Smooth muscle cell (in vitro differentiated cells): ENCODE results near the gene NPFF. TPM values are rescaled to one million over a fixed set of nuclear protein-coding genes. Genes with fewer than 3 reads are reported as not detected.

Experiments
- DNase-seq: peaks from one replicate; lab custom pipeline; 2025; ENCODE audit not compliant: unreplicated experiment; lab: John Stamatoyannopoulos, UW
- H2AFZ ChIP-seq: fragments of 200-600 bp; sonication (generic); 2 replicates; pipeline ENCODE4 v1.6.0; 2016; ENCODE audit warnings: antibody characterized with exemption, low read depth, mild to moderate bottlenecking
- H3F3A ChIP-seq: fragments of 200-600 bp; sonication (generic); 2 replicates; pipeline ENCODE4 v1.6.0; 2017; ENCODE audit warnings: antibody characterized with exemption, low read depth
- H3K27ac ChIP-seq: fragments of 200-600 bp; sonication (generic); 2 replicates; pipeline ENCODE4 v1.5.1; 2016; ENCODE audit warnings: low read depth, mild to moderate bottlenecking
- H3K27me3 ChIP-seq: fragments of 200-600 bp; sonication (generic); 2 replicates; pipeline ENCODE4 v1.6.1; 2016; ENCODE audit warnings: low read depth, mild to moderate bottlenecking
- H3K36me3 ChIP-seq: fragments of 200-600 bp; sonication (generic); 2 replicates; pipeline ENCODE4 v1.5.1; 2016; ENCODE audit warnings: low read depth
- H3K4me1 ChIP-seq: fragments of 200-600 bp; sonication (generic); 2 replicates; pipeline ENCODE4 v1.5.1; 2016; ENCODE audit warnings: low read depth
- H3K4me2 ChIP-seq: fragments of 200-600 bp; sonication (generic); 2 replicates; pipeline ENCODE4 v1.6.0; 2016; ENCODE audit warnings: mild to moderate bottlenecking
- H3K4me3 ChIP-seq: fragments of 200-600 bp; sonication (generic); 2 replicates; pipeline ENCODE4 v1.5.1; 2016; ENCODE audit warnings: mild to moderate bottlenecking
- H3K79me2 ChIP-seq: fragments of 200-600 bp; sonication (generic); 2 replicates; pipeline ENCODE4 v1.6.0; 2016; ENCODE audit warnings: low read depth, mild to moderate bottlenecking
- H3K9ac ChIP-seq: fragments of 200-600 bp; sonication (generic); 2 replicates; pipeline ENCODE4 v1.6.0; 2016; ENCODE audit warnings: low read depth
- H3K9me3 ChIP-seq: fragments of 200-600 bp; sonication (generic); replicated peaks from 2 replicates; pipeline ENCODE4 v1.5.1; 2016; ENCODE audit warnings: low read depth
- H4K20me1 ChIP-seq: fragments of 200-600 bp; sonication (generic); 2 replicates; pipeline ENCODE4 v1.6.0; 2016; ENCODE audit warnings: low read depth
- CTCF ChIP-seq: fragments of 200-600 bp; sonication (generic); IDR thresholded peaks from 2 replicates; pipeline ENCODE4 v1.5.1; 2017; ENCODE audit warnings: borderline replicate concordance, mild to moderate bottlenecking, antibody characterized with exemption; ENCODE audit not compliant: insufficient read depth, poor library complexity, severe bottlenecking
- WGBS: methylation state at CpG from one replicate; pipeline ENCODE4 v1.1.7; 2016; ENCODE audit warnings: low lambda C conversion rate; 5-methylcytosine and 5-hydroxymethylcytosine counted together
- polyA plus RNA-seq: library from polyadenylated mRNA; unstranded; fragments of >200 nt; fragmentation: Nextera tagmentation; extraction: Ambion mirVana; gene quantifications from 2 replicates; pipeline ENCODE4 v1.2.1, GENCODE V29; 2016
- total RNA-seq: library from RNA; depleted of rRNA; stranded (reverse); fragments of >200 nt; gene quantifications from 2 replicates; pipeline ENCODE4 v1.2.3, GENCODE V29; 2014

NPFF gene
- total and polyA plus RNA-seq, 2 experiments from 2014 or later: 0.38 TPM; not detected in 1

GRCh38 chr12:53493610-53494391 is 13.5 kb downstream of the NPFF start:
- peak overlapping the region; percentile 91 for H3K4me2 ChIP-seq
- peak overlapping the region; percentile 63 for H3K9ac ChIP-seq
- no peaks in the 10 kb centered on the region for H3K36me3 ChIP-seq
- TF ChIP-seq CTCF: no peak
- DNase-seq: no peak
- H3K27me3 ChIP-seq: no peaks in the 10 kb centered on the region
- peaks cover 12% of the 10 kb centered on the region for H3F3A ChIP-seq
- H3K4me3 ChIP-seq: peak overlapping the region; percentile 53
- peak overlapping the region; percentile 87 for H3K27ac ChIP-seq
- peaks cover 26% of the 10 kb centered on the region for H3K79me2 ChIP-seq
- H2AFZ ChIP-seq: no peak overlapping the region
- no peaks in the 10 kb centered on the region for H3K9me3 ChIP-seq
- peaks cover 33% of the 10 kb centered on the region for H3K4me1 ChIP-seq
- peaks cover 9% of the 10 kb centered on the region for H4K20me1 ChIP-seq
- WGBS: 20% methylated on average over 11 of the region's 11 CpGs

- Histone ChIP-seq H3K79me2 (peaks cover 20% of the 10 kb centered on the region), H3F3A (peaks cover 12% of the 10 kb centered on the region), H3K27me3 (no peaks in the 10 kb centered on the region), H3K4me2 (peak overlapping the region; percentile 91), H3K36me3 (no peaks in the 10 kb centered on the region), H3K9ac (peak overlapping the region; percentile 77), H4K20me1 (peaks cover 16% of the 10 kb centered on the region), H3K9me3 (no peaks in the 10 kb centered on the region), H3K4me3 (peak overlapping the region; percentile 53), H3K4me1 (peaks cover 27% of the 10 kb centered on the region), H3K27ac (peak overlapping the region; percentile 87), H2AFZ (no peak overlapping the region)
- under 1% methylated on average over 48 of the region's 52 CpGs for WGBS
- TF ChIP-seq CTCF: no peak
- peak; percentile 90 for DNase-seq
Measured at GRCh38 chr12:53492830-53493609, 14.3 kb downstream of the NPFF start.

GRCh38 chr12:53492188-53492587 is 15.1 kb downstream of the NPFF start:
- peaks cover 24% of the 10 kb centered on the region for H3K4me1 ChIP-seq
- no peak for TF ChIP-seq CTCF

More at GRCh38 chr12:53492188-53492587, 15.1 kb downstream of the NPFF start:
- H3F3A ChIP-seq: peaks cover 12% of the 10 kb centered on the region
- peak overlapping the region; percentile 91 for H3K4me2 ChIP-seq
- no peaks in the 10 kb centered on the region for H3K27me3 ChIP-seq
- no peaks in the 10 kb centered on the region for H3K9me3 ChIP-seq
- H2AFZ ChIP-seq: no peak overlapping the region
- H3K79me2 ChIP-seq: peaks cover 16% of the 10 kb centered on the region
- peak overlapping the region; percentile 53 for H3K4me3 ChIP-seq
- H3K9ac ChIP-seq: peak overlapping the region; percentile 77
- H3K36me3 ChIP-seq: no peaks in the 10 kb centered on the region
- H3K27ac ChIP-seq: peak overlapping the region; percentile 87
- 34% methylated on average over 20 of the region's 20 CpGs for WGBS
- DNase-seq: no peak
- H4K20me1 ChIP-seq: peaks cover 24% of the 10 kb centered on the region
